WERI-Rb-1 (cell line): Measurements from ENCODE around the gene FNDC3B.

Experiments
- DNase-seq: peaks from one replicate; pipeline ENCODE4 v3.0.0-alpha.2; 2020
- H3K27ac ChIP-seq: fragments of 250-450 bp; sonication (Bioruptor Pico); 2 replicates; pipeline ENCODE4 v1.5.1; 2020; ENCODE audit warnings: mild to moderate bottlenecking, moderate library complexity
- H3K27me3 ChIP-seq: fragments of 250-450 bp; sonication (Bioruptor Pico); 2 replicates; pipeline ENCODE4 v1.5.1; 2021; ENCODE audit warnings: mild to moderate bottlenecking, low read depth, moderate library complexity; ENCODE audit not compliant: insufficient read depth, severe bottlenecking
- H3K36me3 ChIP-seq: fragments of 250-450 bp; sonication (Bioruptor Pico); 2 replicates; pipeline ENCODE4 v1.5.1; 2020; ENCODE audit warnings: mild to moderate bottlenecking, moderate library complexity
- H3K4me3 ChIP-seq: 2 replicates; pipeline ENCODE4 v1.5.1; 2011; ENCODE audit warnings: low read depth, mild to moderate bottlenecking, control low read depth, low read length
- H3K9me3 ChIP-seq: fragments of 250-450 bp; sonication (Bioruptor Pico); 2 replicates; pipeline ENCODE4 v1.5.1; 2021; ENCODE audit warnings: mild to moderate bottlenecking, moderate library complexity; ENCODE audit not compliant: severe bottlenecking
- CTCF ChIP-seq: IDR thresholded peaks from 2 replicates; pipeline ENCODE4 v1.5.1; 2011; ENCODE audit warnings: low read depth, mild to moderate bottlenecking, control low read depth, inconsistent platforms, low read length

Gene FNDC3B

DNA sequence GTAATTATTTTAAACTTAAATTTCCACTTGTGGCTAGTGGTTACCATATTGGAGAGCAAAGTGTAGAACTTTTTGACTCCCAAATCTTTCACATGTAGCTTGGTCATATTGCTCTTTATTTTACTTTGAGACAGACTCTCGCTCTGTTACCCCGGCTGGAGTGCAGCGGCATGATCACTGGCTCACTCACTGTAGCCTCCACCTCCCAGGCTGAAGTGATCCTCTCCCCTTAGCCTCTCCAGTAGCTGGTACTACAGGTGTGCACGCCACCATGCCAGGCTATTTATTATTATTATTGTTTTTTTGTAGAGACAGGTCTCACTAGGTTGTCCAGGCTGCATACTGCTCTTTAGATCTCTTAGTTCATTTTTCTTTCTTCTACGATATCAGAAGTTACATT is 3.9 kb downstream of the FNDC3B start:
- peaks cover 5% of the 10 kb centered on the region; the same call in 1 of the 2 replicates for H3K36me3 ChIP-seq
- no peak for DNase-seq
- no peak overlapping the region for H3K4me3 ChIP-seq
- TF ChIP-seq CTCF, result no peak
- H3K27ac ChIP-seq, result no peak overlapping the region
- H3K27me3 ChIP-seq, result no peaks in the 10 kb centered on the region
- H3K9me3 ChIP-seq, result no peaks in the 10 kb centered on the region

GRCh38 chr3:172043766-172044165 is 4.4 kb downstream of the FNDC3B start:
- Histone ChIP-seq H3K36me3 (peaks cover 5% of the 10 kb centered on the region; the same call in 1 of the 2 replicates), H3K27me3 (no peaks in the 10 kb centered on the region), H3K4me3 (no peak overlapping the region), H3K9me3 (no peaks in the 10 kb centered on the region), H3K27ac (no peak overlapping the region)
- TF ChIP-seq CTCF, result no peak
- DNase-seq, result no peak

DNA sequence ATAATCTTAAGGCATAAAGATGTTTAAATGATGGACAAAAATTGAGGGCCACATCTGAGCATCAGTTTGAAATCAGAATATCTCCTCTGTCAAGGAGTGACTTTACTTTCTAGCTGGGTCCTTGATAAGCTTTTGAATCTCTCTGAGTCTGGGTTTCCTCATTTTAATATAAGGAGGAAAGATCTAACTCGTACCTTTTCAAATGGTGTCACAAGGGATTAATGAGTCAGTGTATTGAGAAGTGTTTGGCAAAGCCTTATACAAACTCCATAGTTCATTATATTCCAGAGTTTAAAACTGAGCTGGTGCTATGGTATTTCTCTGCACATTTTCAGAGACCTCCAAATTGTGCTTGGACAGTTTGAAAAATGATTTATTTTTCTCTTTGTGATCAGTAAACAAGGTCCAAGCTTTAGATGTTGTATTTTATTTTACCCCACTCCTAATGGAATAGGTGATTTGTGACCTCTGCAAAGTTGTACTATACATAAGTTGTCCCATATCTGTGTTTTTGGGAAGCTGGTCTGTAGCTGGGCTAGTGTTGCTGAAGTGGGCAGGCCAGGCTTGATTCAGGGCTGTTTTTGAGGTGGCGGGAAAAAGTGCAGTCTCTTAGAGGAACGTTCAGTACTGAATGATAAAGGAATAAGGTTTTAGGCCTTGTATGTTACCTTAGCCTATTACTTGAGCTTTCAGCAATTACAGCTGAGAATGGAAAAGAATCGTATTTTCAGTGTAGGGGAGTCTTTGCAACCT is 5.6 kb downstream of the FNDC3B start:
- TF ChIP-seq CTCF, result no peak
- no peaks in the 10 kb centered on the region for H3K9me3 ChIP-seq
- H3K4me3 ChIP-seq, result no peak overlapping the region
- no peak overlapping the region for H3K27ac ChIP-seq
- H3K36me3 ChIP-seq, result no peaks in the 10 kb centered on the region; the same call in 1 of the 2 replicates
- no peaks in the 10 kb centered on the region for H3K27me3 ChIP-seq
- DNase-seq, result no peak

DNA sequence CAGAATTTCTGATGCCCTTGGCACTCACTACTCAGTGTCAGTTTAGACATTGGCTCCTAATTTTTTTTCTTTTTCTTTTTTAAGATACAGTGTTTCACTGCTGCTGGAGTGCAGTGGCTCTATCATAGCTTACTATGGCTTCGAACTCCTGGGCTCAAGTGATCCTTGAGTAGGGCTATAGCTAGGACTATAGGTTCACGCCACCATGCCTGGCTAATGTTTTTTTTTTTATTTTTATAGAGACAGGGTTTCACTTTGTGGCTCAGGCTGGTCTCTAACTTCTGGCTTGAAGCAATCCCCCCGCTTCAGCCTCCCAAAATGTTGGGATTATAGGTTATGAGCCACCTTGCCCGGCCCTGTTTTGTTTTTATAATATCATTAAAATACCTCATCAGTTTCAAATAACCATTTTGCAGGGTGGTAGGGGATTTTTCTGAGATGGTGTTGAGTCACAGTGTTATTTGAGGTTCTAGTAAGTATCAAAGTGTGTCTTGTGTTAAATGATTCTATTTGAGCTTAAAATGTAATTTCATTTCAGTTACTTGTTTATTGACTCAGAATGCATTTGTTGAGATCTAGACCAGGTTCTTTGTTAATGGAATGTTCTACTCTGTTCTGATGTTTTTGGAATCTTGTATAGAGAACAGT is 7.0 kb downstream of the FNDC3B start:
- no peak for TF ChIP-seq CTCF

GRCh38 chr3:172047567-172048115 is 8.3 kb downstream of the FNDC3B start:
- no peaks in the 10 kb centered on the region for H3K27me3 ChIP-seq
- H3K27ac ChIP-seq, result no peak overlapping the region
- H3K36me3 ChIP-seq, result no peaks in the 10 kb centered on the region
- DNase-seq, result no peak
- H3K4me3 ChIP-seq, result no peak overlapping the region
- no peaks in the 10 kb centered on the region for H3K9me3 ChIP-seq
- no peak for TF ChIP-seq CTCF

More for the DNA sequence above, 7.0 kb downstream of the FNDC3B start:
- H3K36me3 ChIP-seq, result no peaks in the 10 kb centered on the region
- no peak for DNase-seq
- no peak overlapping the region for H3K4me3 ChIP-seq
- no peak overlapping the region for H3K27ac ChIP-seq
- H3K27me3 ChIP-seq, result no peaks in the 10 kb centered on the region
- no peaks in the 10 kb centered on the region for H3K9me3 ChIP-seq
